Measurements from ENCODE around the gene CCDC47. TPM values are rescaled to one million over a fixed set of nuclear protein-coding genes. Genes with fewer than 3 reads are reported as not detected.

CCDC47 gene
- total and polyA plus RNA-seq, 2 donors (not counting 1 experiment from before 2014, with no cell fraction given): 7.4 to 39.7 TPM

- Mint-ChIP-seq H3K4me3 (no peak overlapping the region), H3K27ac (peak overlapping the region; percentile 26), H3K9me3 (ENCODE audit: insufficient read depth) (no peaks in the 10 kb centered on the region), H3K4me1 (peaks cover 41% of the 10 kb centered on the region), H3K27me3 (no peaks in the 10 kb centered on the region)
- ATAC-seq (ENCODE audit: low read depth) (no peak), DNase-seq (no peak)
- no CpG with 5 or more reads among the region's 6 CpGs for WGBS (ENCODE audit: insufficient coverage)
- peaks cover 15 to 50% of the 10 kb centered on the region in 2 experiments for H3K36me3 ChIP-seq (replicated peaks in 1 of 2; ENCODE audit: control extremely low read depth in 1 of 2, control insufficient read depth in 1 of 2, extremely low read depth in 1 of 2, insufficient read depth in 2 of 2, low read length in 1 of 2)
- no peak overlapping the region for H3K4me3 ChIP-seq (ENCODE audit: control extremely low read depth in 1 of 5, extremely low read depth in 1 of 5, insufficient read depth in 1 of 5, low read depth in 2 of 5, low read length in 4 of 5)
- H3K27ac ChIP-seq (ENCODE audit: low read length in 2 of 2): no peak overlapping the region
- peaks cover 0 to 6% of the 10 kb centered on the region in 2 donors for H3K4me1 ChIP-seq (ENCODE audit: control insufficient read depth in 2 of 2, insufficient read depth in 2 of 2, low read length in 2 of 2)
- H3K9me3 ChIP-seq (ENCODE audit: control extremely low read depth in 1 of 3, control insufficient read depth in 2 of 3, insufficient read depth in 1 of 3, low read length in 2 of 3): no peaks in the 10 kb centered on the region
- H2AFZ ChIP-seq (ENCODE audit: insufficient read depth, low read depth, low read length, poor library complexity, severe bottlenecking): no peak overlapping the region
- no peaks in the 10 kb centered on the region for H3K27me3 ChIP-seq (replicated peaks in 1 of 4; ENCODE audit: control extremely low read depth in 1 of 4, control insufficient read depth in 3 of 4, insufficient read depth in 4 of 4, low read length in 3 of 4)
- peaks cover 94% of the 10 kb centered on the region for H3K79me2 ChIP-seq (ENCODE audit: control insufficient read depth, insufficient read depth, low read length)
- peaks cover 59% of the 10 kb centered on the region for H4K20me1 ChIP-seq (ENCODE audit: control insufficient read depth, insufficient read depth, low read length, poor library complexity, severe bottlenecking)
- CTCF ChIA-PET: interaction anchor here (2.0 kb wide), 1 partner anchor 9 kb away, joined by 6 read pairs; the partner anchor contains the start of genes CCDC47 and DDX42
- intact Hi-C loops (cut with micrococcal nuclease): no loop called here
- no peak overlapping the region for H3K4me2 ChIP-seq (replicated peaks; ENCODE audit: low read depth, low read length, poor library complexity, severe bottlenecking)
- H3K9ac ChIP-seq (ENCODE audit: low read length): no peak overlapping the region
- TF ChIP-seq EZH2 (IDR thresholded peaks at IDR 0.05; ENCODE audit: borderline replicate concordance, insufficient read depth, low read depth, low read length, poor library complexity, severe bottlenecking) (no peak), CTCF (IDR thresholded peaks at IDR 0.05) (no peak)
- POLR2A ChIA-PET: no interaction called here
Observed at GRCh38 chr17:63783522-63783921, 10.1 kb upstream of the CCDC47 start.

GRCh38 chr17:63780928-63781327 lies 7.5 kb upstream of the CCDC47 start:
- Histone ChIP-seq H3K36me3 (replicated peaks in 1 of 2; ENCODE audit: control extremely low read depth in 1 of 2, control insufficient read depth in 1 of 2, extremely low read depth in 1 of 2, insufficient read depth in 2 of 2, low read length in 1 of 2) (peaks cover 14 to 51% of the 10 kb centered on the region in 2 experiments), H3K4me1 (ENCODE audit: control insufficient read depth in 2 of 2, insufficient read depth in 2 of 2, low read length in 2 of 2) (peaks cover 3 to 11% of the 10 kb centered on the region in 2 donors), H3K9me3 (ENCODE audit: control extremely low read depth in 1 of 3, control insufficient read depth in 2 of 3, insufficient read depth in 1 of 3, low read length in 2 of 3) (no peaks in the 10 kb centered on the region), H3K27me3 (replicated peaks in 1 of 4; ENCODE audit: control extremely low read depth in 1 of 4, control insufficient read depth in 3 of 4, insufficient read depth in 4 of 4, low read length in 3 of 4) (no peaks in the 10 kb centered on the region), H3K27ac (ENCODE audit: low read length in 2 of 2) (no peak overlapping the region), H3K79me2 (ENCODE audit: control insufficient read depth, insufficient read depth, low read length) (peaks cover 99% of the 10 kb centered on the region), H3K9ac (ENCODE audit: low read length) (no peak overlapping the region), H3K4me2 (replicated peaks; ENCODE audit: low read depth, low read length, poor library complexity, severe bottlenecking) (no peak overlapping the region), H3K4me3 (ENCODE audit: control extremely low read depth in 1 of 5, extremely low read depth in 1 of 5, insufficient read depth in 1 of 5, low read depth in 2 of 5, low read length in 4 of 5) (no peak overlapping the region), H4K20me1 (ENCODE audit: control insufficient read depth, insufficient read depth, low read length, poor library complexity, severe bottlenecking) (peaks cover 79% of the 10 kb centered on the region), H2AFZ (ENCODE audit: insufficient read depth, low read depth, low read length, poor library complexity, severe bottlenecking) (no peak overlapping the region)
- intact Hi-C loops (cut with micrococcal nuclease): no loop called here
- Mint-ChIP-seq H3K4me1 (peaks cover 54% of the 10 kb centered on the region), H3K27ac (no peak overlapping the region), H3K9me3 (ENCODE audit: insufficient read depth) (no peaks in the 10 kb centered on the region), H3K27me3 (no peaks in the 10 kb centered on the region), H3K4me3 (no peak overlapping the region)
- WGBS (ENCODE audit: insufficient coverage): 100% methylated on average over 2 of the region's 4 CpGs
- TF ChIP-seq EZH2 (IDR thresholded peaks at IDR 0.05; ENCODE audit: borderline replicate concordance, insufficient read depth, low read depth, low read length, poor library complexity, severe bottlenecking) (no peak), CTCF (IDR thresholded peaks at IDR 0.05) (no peak)
- no peak for ATAC-seq (ENCODE audit: low read depth)
- DNase-seq: no peak
- ChIA-PET POLR2A (no interaction called here), CTCF (interaction anchor here (0.7 kb wide), 1 partner anchor 68 kb away, joined by 3 read pairs; no protein-coding TSS in a partner anchor)

All from B cell (primary cell).